DMS 273 (cell line): Measurements from ENCODE around the gene PARVB.
A peak's percentile ranks its signal among the peaks of the same experiment; 100 is the strongest.

Experiments used
- DNase-seq: peaks from one replicate; lab custom pipeline; 2025; ENCODE audit not compliant: unreplicated experiment; lab: John Stamatoyannopoulos, UW

PARVB gene

GRCh38 chr22:44179196-44179988 lies 155.3 kb downstream of the PARVB start:
- DNase-seq: no peak

- DNase-seq: no peak
Measured at GRCh38 chr22:44179989-44180705, 156.0 kb downstream of the PARVB start.

GRCh38 chr22:44180706-44181032 lies 156.6 kb downstream of the PARVB start, which contains the start of gene PARVG:
Gene PARVG (plus strand): TSS chr22:44180925. CDS start chr22:44183330, 2,405 bp downstream.
- DNase-seq: peak; percentile 45

GRCh38 chr22:44181033-44181911 lies 157.2 kb downstream of the PARVB start:
- no peak for DNase-seq

GRCh38 chr22:44181912-44182587 lies 157.9 kb downstream of the PARVB start:
- DNase-seq: no peak

GRCh38 chr22:44182588-44183286 lies 158.6 kb downstream of the PARVB start:
- no peak for DNase-seq

GRCh38 chr22:44183287-44183588 lies 159.1 kb downstream of the PARVB start:
- no peak for DNase-seq

- no peak for DNase-seq
Measured at GRCh38 chr22:44184006-44184405, 159.9 kb downstream of the PARVB start.

GRCh38 chr22:44185237-44186120 lies 161.4 kb downstream of the PARVB start:
- DNase-seq: no peak

- DNase-seq: no peak
Measured at GRCh38 chr22:44186121-44186510, 162.0 kb downstream of the PARVB start.

- no peak for DNase-seq
Measured at GRCh38 chr22:44186737-44187136, 162.6 kb downstream of the PARVB start.

GRCh38 chr22:44187652-44188230 lies 163.6 kb downstream of the PARVB start:
- DNase-seq: no peak

- DNase-seq: no peak
Measured at GRCh38 chr22:44188316-44188715, 164.2 kb downstream of the PARVB start.

GRCh38 chr22:44188986-44189630 lies 165.0 kb downstream of the PARVB start:
- DNase-seq: no peak

GRCh38 chr22:44190381-44190976 lies 166.4 kb downstream of the PARVB start:
- DNase-seq: no peak

GRCh38 chr22:44191036-44191454 lies 166.9 kb downstream of the PARVB start:
- no peak for DNase-seq

- peak; percentile 44 for DNase-seq
Measured at GRCh38 chr22:44192098-44192815, 168.2 kb downstream of the PARVB start.
